ENCODE data around the gene MRPL17. TPM values are rescaled to one million over a fixed set of nuclear protein-coding genes. Genes with fewer than 3 reads are reported as not detected.
"Not testable (repeated sequence)": the region's sequence is repeated elsewhere in the genome, so short reads cannot be mapped to it uniquely, and the experiment has no call there.

MRPL17 gene
- total and polyA plus RNA-seq, 2 experiments from 2014 or later, result 26.7 to 81.8 TPM

- H3F3A ChIP-seq (replicated peaks; ENCODE audit: low read depth); H3K27me3 ChIP-seq (ENCODE audit: insufficient read depth); H2AFZ ChIP-seq; H3K36me3 ChIP-seq (ENCODE audit: insufficient read depth); H4K20me1 ChIP-seq (replicated peaks; ENCODE audit: insufficient read depth); H3K27me3 Mint-ChIP-seq (ENCODE audit: insufficient read depth, low read depth, poor library complexity); H3K4me3 ChIP-seq; H3K9me2 ChIP-seq (ENCODE audit: insufficient read depth); H3K4me3 Mint-ChIP-seq; H3K4me2 ChIP-seq; H3K27ac Mint-ChIP-seq; H3K4me1 ChIP-seq (ENCODE audit: insufficient read depth); ATAC-seq; H3K79me2 ChIP-seq (replicated peaks; ENCODE audit: insufficient read depth); H3K36me3 Mint-ChIP-seq (ENCODE audit: low read depth); H3K4me1 Mint-ChIP-seq; H3K27ac ChIP-seq (ENCODE audit: low read depth): not testable (repeated sequence)
- TF ChIP-seq CTCF (conservative IDR thresholded peaks at IDR 0.05; ENCODE audit: low read depth in 2 of 2), result peak; percentile 52 to 71
- H3K9me3 Mint-ChIP-seq, result peaks cover 21% of the 10 kb centered on the region
- peak; percentile 60 for DNase-seq (ENCODE audit: low spot score)
Measured at GRCh38 chr11:6711552-6711951, 28.4 kb upstream of the MRPL17 start.

GRCh38 chr11:6708876-6709275 is 25.7 kb upstream of the MRPL17 start:
- no peak for DNase-seq (ENCODE audit: low spot score)
- Mint-ChIP-seq H3K4me1 (no peaks in the 10 kb centered on the region), H3K36me3 (ENCODE audit: low read depth) (peaks cover 10% of the 10 kb centered on the region; the same call in 2 of the 3 replicates), H3K9me3 (peaks cover 14% of the 10 kb centered on the region), H3K27ac (no peak overlapping the region), H3K4me3 (no peak overlapping the region), H3K27me3 (ENCODE audit: insufficient read depth, low read depth, poor library complexity) (peaks cover 9% of the 10 kb centered on the region)
- H3K9me2 ChIP-seq (ENCODE audit: insufficient read depth), result no peaks in the 10 kb centered on the region
- no peaks in the 10 kb centered on the region for H4K20me1 ChIP-seq (replicated peaks; ENCODE audit: insufficient read depth)
- no peak for ATAC-seq
- no peaks in the 10 kb centered on the region for H3K4me1 ChIP-seq (ENCODE audit: insufficient read depth)
- H3K27me3 ChIP-seq (ENCODE audit: insufficient read depth), result no peaks in the 10 kb centered on the region
- H3K79me2 ChIP-seq (replicated peaks; ENCODE audit: insufficient read depth), result no peaks in the 10 kb centered on the region
- H3K4me2 ChIP-seq, result no peak overlapping the region
- no peaks in the 10 kb centered on the region for H3F3A ChIP-seq (replicated peaks; ENCODE audit: low read depth)
- H3K36me3 ChIP-seq (ENCODE audit: insufficient read depth), result no peaks in the 10 kb centered on the region
- no peak overlapping the region for H2AFZ ChIP-seq
- H3K27ac ChIP-seq (ENCODE audit: low read depth), result no peak overlapping the region
- H3K4me3 ChIP-seq, result no peak overlapping the region
- TF ChIP-seq CREB1 (CRISPR knock-in tag; IDR thresholded peaks at IDR 0.05; ENCODE audit: low read depth) (no peak), CTCF (conservative IDR thresholded peaks at IDR 0.05; ENCODE audit: low read depth in 2 of 2) (no peak), REST (IDR thresholded peaks at IDR 0.05; ENCODE audit: unreplicated experiment) (no peak), NANOG (IDR thresholded peaks at IDR 0.05; ENCODE audit: borderline replicate concordance) (no peak), EZH2phosphoT487 (IDR thresholded peaks at IDR 0.05; ENCODE audit: unreplicated experiment) (no peak), ZNF114 (CRISPR knock-in tag; IDR thresholded peaks at IDR 0.05) (no peak), STAT1 (IDR thresholded peaks at IDR 0.05; ENCODE audit: unreplicated experiment) (no peak), ZNF331 (CRISPR knock-in tag; IDR thresholded peaks at IDR 0.05; ENCODE audit: low read depth) (no peak), POLR2AphosphoS5 (IDR thresholded peaks at IDR 0.05; ENCODE audit: low read depth) (no peak), JUNB (IDR thresholded peaks at IDR 0.05; ENCODE audit: unreplicated experiment) (no peak)

All from GM23338 (cell line).